ENCODE measurements around the gene SLC10A1.

Gene SLC10A1

DNA sequence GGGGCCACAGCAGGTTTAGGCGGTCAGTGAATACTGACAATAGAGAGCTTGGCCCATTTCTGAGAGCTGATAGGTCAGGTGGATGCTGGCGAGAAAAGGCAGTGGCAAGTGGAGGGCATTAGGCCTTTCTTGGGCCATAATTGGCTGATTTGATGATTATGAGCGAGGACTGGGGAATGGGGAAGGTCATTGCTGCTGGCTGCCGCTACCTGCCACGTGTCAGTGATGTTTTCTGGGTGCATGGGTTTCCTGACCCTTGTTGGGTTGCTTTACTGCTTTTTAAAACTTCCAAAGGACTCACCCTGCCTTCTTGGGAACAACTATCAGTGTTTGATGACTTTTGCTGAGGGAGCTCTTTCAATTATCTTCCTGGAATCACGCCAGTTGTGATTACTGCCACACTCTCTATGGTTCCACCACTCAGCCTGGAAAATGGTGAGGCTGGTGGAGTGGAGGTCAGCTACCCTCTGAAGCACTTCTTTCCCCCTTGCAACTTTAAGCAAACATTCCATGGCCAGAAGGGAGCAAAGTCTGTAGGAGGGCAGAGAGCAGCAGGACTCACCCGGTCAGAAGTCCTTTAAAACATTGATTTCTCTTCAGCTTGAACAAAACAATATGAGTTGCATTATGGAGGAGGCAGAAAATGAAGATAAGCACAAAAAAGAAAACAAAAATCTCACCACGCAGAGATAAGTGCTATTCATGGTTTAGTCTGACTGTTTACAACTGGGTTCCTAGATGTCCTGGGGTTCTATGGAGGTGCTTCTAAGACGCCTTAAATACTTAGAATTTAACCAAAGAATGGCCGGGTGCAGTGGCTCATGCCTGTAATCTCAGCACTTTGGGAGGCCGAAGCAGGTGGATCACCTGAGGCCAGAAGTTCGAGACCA, 12.1 kb upstream of the SLC10A1 start:
- DNase-seq (ENCODE audit: low read depth): no peak

DNA sequence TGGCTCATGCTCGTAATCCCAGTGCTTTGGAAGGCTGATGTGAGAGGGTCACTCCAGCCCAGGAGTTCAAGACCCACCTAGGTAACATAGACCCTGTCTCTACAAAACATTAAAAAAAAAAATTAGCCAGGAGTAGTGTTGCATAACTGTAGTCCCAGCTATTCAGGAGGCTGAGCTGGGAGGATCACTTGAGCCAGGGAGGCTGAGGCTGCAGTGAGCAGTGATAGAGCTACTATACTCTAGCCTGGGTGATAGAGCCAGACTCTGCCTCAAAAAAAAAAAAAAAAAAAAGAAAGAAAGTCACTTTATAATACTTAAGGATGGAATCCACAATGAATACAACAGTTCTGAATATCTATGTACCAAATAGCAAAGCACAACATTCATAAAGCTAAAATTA, 10.2 kb upstream of the SLC10A1 start:
- no peak for DNase-seq (ENCODE audit: low read depth)

DNA sequence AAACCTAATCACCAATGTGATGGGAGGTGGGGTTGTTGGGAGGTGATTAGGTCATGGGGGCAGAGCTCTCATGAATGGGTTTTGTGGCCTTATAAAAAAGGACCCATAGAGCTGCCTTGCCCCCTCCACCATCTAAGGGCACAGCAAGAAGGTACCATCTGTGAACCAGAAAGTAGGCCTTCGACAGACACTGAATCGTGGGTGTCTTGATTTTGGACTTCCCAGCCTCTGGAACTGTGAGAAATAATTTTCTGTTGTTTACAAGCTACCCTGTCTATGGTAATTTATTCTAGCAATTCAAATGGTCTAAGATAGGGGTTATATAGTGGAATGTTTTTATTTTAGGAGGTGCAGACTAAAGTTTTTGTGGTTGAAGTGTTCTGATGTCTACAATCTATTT, 7.9 kb upstream of the SLC10A1 start:
- no peak for DNase-seq (ENCODE audit: low read depth)

DNA sequence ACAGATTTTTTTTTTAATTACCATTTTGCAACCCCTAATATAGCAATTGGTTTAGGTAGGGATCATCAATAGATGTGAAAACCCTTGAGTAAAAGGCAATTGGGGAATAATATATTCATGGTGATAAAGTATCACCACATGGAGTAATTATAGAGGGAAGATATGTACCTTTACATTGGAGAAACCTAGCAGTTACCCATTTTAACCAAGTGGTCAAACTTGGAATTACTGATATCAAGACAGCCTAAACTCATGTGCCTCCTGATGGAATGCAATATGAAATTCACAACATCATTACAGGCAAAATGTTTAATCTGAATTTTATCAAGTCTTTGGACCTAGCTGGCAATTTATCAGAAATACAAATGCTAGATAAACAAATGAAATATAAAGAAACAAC, 6.7 kb upstream of the SLC10A1 start:
- no peak for DNase-seq (ENCODE audit: low read depth)

GRCh38 chr14:69798339-69798735, 1.3 kb upstream of the SLC10A1 start:
- DNase-seq (ENCODE audit: low read depth): no peak

- no peak for DNase-seq (ENCODE audit: low read depth)
These were observed 715 bp upstream of the SLC10A1 start for GRCh38 chr14:69797573-69798338.

DNA sequence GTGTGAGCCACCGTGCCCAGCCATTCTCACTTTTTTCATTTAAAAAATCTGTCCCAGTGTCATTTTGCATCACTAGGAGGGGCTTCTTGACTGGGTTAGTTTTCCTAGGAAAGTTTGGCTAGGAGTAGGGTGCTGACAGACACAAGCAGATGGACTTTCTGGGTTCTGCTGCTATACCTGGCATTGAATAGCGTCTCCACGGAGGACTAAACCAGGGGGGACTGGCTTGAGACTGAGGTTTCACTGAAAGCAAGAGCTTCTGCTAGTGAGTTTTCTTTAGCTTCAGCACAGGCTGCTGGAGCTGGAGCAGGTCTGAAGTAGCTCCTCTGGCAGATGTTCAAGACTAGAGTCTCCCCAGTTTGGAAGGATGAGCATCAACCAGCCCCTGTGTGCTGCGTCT, 1.4 kb downstream of the SLC10A1 start:
- DNase-seq (ENCODE audit: low read depth): no peak

GRCh38 chr14:69794791-69795190, 2.2 kb downstream of the SLC10A1 start:
- DNase-seq (ENCODE audit: low read depth): no peak

DNA sequence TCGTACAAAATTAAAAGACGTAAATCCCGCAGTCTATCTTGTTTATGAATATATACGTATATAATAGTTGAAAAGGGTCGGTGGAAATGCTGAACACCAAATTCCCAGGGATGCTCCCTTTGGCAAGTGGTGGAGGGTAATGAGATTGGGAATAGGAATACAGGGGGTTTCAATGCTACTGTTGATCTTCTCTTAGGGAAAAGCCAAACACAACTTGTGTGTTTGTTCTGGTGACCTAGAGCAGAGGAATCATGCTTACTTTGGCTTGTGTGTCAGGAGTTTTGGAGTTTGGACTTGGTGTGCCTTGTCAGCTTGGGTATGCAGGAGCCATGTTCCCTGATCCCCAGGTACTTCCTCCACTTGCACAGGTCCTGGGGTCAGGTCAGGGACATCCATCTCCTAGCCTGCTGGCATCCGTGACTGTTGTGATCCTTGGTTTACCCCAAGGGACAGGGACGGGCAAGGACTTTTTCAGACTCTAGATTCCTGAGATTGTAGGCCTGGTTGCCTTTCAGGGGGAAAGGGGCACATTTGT, 4.1 kb downstream of the SLC10A1 start:
- no peak for DNase-seq (ENCODE audit: low read depth)

DNA sequence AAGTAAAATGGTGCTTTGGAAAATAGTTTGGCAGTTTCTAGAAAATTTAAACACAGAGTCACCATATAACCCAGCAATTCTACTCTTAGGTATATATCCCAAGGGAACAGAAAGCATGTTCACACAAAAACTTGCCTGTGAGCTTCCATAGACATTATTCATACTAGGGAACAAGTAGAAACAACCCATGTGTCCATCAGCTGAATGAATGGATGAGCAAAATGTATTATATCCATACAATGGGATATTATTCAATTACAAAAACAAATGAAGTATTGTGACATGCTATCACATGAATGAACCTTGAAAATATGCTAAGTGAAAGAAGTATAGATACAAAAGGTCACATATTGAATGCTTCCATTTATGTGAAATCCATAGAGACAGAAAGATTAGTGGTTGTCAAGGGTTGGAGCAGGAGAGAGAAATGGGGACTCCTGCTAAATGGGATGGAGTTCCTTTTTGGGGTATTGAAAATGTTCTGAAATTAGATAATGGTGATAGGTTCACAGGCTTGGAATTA, 7.9 kb downstream of the SLC10A1 start:
- no peak for DNase-seq (ENCODE audit: low read depth)

- DNase-seq (ENCODE audit: low read depth): no peak
These were observed 10.4 kb downstream of the SLC10A1 start for GRCh38 chr14:69786603-69787002.

DNA sequence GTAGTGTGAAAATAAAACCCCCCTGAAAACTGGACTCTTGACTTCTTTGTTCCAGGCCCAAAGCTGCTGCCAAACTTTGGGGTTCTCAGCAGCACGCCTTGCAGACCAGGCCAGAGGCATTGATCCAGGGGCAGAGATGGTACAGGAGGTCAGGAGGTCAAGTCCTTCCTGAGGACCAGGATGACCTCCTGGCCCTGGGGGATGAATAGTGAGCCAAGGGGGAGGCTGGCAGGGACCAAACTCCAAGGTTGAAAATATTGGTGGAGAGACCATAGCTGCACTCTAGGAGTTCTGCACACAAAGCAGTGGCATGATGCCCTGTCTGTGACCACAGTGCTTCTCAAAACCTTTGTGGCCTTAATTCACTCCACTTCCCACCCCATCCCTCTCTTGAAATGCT, 12.1 kb downstream of the SLC10A1 start:
- no peak for DNase-seq (ENCODE audit: low read depth)

- no peak for DNase-seq (ENCODE audit: low read depth)
These were observed 16.1 kb downstream of the SLC10A1 start for GRCh38 chr14:69780952-69781351.

- DNase-seq (ENCODE audit: low read depth): no peak
These were observed 16.9 kb downstream of the SLC10A1 start for GRCh38 chr14:69780092-69780491.

DNA sequence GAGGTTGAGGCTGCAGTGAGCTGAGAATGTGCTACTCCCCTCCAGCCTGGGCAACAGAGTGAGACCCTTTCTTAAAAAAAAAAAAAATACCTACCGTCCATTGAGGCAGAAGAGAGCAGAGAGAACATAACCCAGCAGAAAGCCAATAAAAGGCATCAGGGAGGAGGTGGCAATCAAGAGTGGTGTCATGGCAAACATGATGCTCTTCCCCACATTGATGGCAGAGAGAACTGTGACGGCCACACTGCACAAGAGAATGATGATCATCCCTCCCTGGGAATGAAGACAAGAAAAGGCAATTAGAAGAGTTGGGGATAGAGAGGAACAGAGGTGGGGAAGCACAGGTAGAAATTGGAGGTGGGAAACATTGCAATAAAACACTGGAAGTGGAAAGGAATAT, 18.0 kb downstream of the SLC10A1 start:
- DNase-seq (ENCODE audit: low read depth): no peak

- DNase-seq (ENCODE audit: low read depth): no peak
These were observed 20.1 kb downstream of the SLC10A1 start for GRCh38 chr14:69776875-69777453.

DNA sequence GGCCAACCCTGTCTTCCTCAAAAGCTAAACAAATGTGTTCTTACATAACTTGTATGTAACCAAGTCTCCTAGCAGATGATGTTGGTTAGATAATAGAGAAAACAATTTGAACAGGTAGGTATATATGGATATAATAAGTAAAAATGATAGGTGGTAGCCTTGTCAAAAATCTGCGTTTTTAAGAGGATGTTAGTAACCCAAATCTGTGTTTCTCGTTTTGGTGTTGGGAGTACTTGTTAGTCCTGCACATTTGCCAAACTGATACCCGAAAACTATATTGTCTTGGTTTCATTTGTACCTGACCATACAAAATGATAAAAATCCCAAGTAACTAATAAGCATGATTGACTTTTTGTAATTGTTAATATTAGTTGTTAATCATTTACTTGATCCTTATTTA, 22.0 kb downstream of the SLC10A1 start:
- no peak for DNase-seq (ENCODE audit: low read depth)

DNA sequence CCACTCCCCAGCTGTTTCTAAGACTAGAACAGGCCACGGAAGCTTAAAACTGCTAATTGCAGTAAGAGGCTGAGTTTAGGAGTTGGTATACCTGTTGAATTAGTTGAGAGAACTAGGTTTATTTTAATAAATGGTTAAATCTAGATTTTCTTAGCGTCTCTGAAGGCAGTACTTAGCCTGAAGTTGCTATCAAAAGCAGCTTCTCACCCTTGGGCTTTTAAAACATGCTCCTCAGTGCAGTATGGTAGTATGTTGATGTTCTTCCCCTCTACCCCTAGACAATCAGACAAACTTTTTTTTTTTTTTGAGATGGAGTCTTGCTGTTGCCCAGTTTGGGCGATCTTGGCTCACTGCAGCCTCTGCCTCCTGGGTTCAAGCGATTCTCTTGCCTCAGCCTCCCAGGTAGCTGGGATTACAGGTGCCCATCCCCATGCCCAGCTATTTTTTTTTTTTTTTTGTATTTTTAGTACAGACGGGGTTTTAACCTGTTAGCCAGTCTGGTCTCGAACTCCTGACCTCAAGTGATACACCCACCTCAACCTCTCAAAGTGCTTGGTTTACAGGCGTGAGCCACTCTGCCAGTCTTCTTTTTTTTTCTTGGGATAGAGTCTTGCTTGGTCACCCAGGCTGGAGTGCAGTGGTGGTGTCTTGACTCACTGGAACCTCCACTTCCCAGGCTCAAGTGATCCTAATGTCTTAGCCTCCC, 23.3 kb downstream of the SLC10A1 start:
- no peak for DNase-seq (ENCODE audit: low read depth)

GRCh38 chr14:69772082-69773017, 24.7 kb downstream of the SLC10A1 start:
- DNase-seq (ENCODE audit: low read depth): no peak

GRCh38 chr14:69771136-69771535, 25.9 kb downstream of the SLC10A1 start:
- DNase-seq (ENCODE audit: low read depth): no peak

DNA sequence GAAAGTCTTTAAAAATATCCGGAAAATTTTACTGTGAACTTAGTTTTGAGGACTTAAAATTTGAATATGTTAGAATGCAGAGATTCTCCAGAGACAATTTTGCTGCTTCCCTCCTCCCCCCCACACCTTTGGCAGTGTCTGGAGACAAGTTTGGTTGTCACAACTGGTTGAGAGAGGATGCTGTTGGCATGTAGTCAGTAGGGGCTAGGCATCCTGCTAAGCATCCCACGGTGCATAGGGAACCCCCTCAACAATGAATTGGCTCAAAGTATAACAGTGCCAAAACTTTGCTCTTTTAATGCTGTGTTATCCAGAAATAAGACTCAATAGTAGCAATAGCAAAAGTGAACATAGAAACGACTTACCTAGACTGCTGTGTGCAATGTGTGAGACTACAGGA, 26.5 kb downstream of the SLC10A1 start:
- no peak for DNase-seq (ENCODE audit: low read depth)
